GM12864 (cell line): Measurements from ENCODE around the gene MEAK7.
A peak's percentile ranks its signal among the peaks of the same experiment; 100 is the strongest.

Source experiments
- DNase-seq: peaks from one replicate; pipeline ENCODE4 v3.0.0-alpha.2; 2011; ENCODE audit warnings: low read depth
- H3K4me3 ChIP-seq: 2 replicates; pipeline ENCODE4 v1.5.1; 2011; ENCODE audit warnings: mild to moderate bottlenecking, low read depth, low read length, control low read depth
- TF ChIP-seq, protein P1 (sequence below): IDR thresholded peaks from 2 replicates; pipeline ENCODE4 v1.5.1; 2011; ENCODE audit warnings: low read depth, mild to moderate bottlenecking, moderate library complexity, low read length, control low read depth, inconsistent platforms; ENCODE audit errors: missing control alignments

Gene MEAK7

DNA sequence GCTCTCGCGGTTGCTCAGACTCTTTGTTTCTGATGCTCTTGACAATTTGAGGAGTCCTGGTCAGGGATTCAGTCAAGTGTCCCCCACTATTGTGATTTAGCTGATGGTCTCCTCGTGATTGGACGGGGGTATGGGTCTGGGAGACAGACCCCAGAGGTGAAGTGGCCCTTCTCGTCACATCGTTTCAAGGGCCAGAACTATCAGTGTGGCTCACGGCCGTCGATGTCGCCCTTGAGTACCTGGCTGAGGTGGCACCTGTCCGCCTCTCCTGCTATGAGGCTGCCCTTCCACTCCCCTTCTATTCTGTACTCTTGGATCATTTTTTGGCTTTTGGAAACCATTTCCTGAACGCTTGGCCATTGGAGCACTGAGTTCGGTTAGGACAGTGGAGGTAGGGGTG, 7.4 kb upstream of the MEAK7 start:
- DNase-seq, result no peak
- TF ChIP-seq, protein P1, sequence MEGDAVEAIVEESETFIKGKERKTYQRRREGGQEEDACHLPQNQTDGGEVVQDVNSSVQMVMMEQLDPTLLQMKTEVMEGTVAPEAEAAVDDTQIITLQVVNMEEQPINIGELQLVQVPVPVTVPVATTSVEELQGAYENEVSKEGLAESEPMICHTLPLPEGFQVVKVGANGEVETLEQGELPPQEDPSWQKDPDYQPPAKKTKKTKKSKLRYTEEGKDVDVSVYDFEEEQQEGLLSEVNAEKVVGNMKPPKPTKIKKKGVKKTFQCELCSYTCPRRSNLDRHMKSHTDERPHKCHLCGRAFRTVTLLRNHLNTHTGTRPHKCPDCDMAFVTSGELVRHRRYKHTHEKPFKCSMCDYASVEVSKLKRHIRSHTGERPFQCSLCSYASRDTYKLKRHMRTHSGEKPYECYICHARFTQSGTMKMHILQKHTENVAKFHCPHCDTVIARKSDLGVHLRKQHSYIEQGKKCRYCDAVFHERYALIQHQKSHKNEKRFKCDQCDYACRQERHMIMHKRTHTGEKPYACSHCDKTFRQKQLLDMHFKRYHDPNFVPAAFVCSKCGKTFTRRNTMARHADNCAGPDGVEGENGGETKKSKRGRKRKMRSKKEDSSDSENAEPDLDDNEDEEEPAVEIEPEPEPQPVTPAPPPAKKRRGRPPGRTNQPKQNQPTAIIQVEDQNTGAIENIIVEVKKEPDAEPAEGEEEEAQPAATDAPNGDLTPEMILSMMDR, result no peak
- no peak overlapping the region for H3K4me3 ChIP-seq

DNA sequence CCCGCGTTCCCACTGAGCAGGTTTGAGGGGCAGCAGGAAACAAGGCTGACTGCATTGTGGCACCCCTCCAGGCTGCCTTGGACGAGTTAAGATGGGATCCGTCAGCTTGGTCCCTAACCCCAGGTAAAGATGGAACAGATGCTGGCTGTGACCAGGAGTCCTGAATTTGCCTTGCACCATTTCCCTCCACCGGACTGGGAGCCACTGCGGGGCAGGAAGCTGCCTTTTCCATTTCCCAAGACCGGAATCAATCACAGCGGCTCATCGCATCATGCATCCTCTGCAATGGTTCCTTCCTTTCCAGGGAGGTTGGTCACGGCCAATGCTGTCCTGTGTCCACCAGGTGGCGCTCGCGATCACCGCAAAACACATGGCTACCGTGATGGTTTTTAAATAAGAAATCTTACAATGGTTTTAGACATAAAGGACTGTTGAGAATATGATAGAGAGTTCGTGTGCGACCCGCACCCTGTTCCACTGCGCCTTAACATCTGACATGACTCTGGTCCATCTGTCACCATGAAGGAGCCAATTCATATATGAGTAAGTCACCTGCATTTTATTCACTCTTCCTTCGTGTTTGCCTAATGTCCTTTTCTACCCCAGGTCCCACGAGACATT, 6.8 kb upstream of the MEAK7 start:
- peak; percentile 57 for DNase-seq
- TF ChIP-seq, protein P1, result peak; percentile 89
- H3K4me3 ChIP-seq, result no peak overlapping the region

GRCh38 chr16:84509032-84509950, 4.8 kb upstream of the MEAK7 start:
- DNase-seq, result no peak
- TF ChIP-seq, protein P1, result no peak
- H3K4me3 ChIP-seq, result no peak overlapping the region

DNA sequence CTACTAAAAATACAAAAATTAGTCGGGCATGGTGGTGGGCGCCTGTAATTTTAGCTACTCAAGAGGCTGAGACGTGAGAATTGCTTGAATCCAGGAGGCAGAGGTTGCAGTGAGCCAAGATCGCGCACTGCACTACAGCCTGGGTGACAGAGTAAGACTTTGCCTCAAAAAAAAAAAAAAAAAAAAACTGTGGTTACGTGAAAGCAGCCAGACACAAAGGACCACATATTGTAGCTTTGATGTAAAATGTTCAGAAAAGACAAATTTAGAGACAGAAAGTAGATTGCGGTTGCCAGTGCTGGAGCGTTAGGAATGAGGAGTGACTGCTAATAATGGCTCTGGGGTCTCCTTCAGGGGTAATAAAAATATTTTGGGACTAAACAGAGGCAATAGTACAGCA, 4.0 kb upstream of the MEAK7 start:
- no peak overlapping the region for H3K4me3 ChIP-seq
- DNase-seq, result no peak
- TF ChIP-seq, protein P1, result no peak

- TF ChIP-seq, protein P1, result no peak
- peak overlapping the region; percentile 29 for H3K4me3 ChIP-seq
- DNase-seq, result peak; percentile 64
Observed at GRCh38 chr16:84507011-84507982, 2.8 kb upstream of the MEAK7 start.
